C1 segment of cervical spinal cord (tissue), 14 donors: ENCODE results near the gene ADISSP.

ENCODE experiments used
- DNase-seq, 14 donors: peaks; one replicate each; lab custom pipeline; 2025; lab: John Stamatoyannopoulos, UW

The ADISSP gene

GRCh38 chr20:3739054-3739925 lies 28.3 kb downstream of the ADISSP start:
- no peak for DNase-seq

- DNase-seq: no peak
These were observed 29.2 kb downstream of the ADISSP start for GRCh38 chr20:3738111-3739053.

- no peak for DNase-seq
These were observed 31.8 kb downstream of the ADISSP start for GRCh38 chr20:3735768-3736167.

GRCh38 chr20:3734111-3734843 lies 33.3 kb downstream of the ADISSP start:
- no peak for DNase-seq

GRCh38 chr20:3733119-3733995 lies 34.2 kb downstream of the ADISSP start:
- no peak for DNase-seq

GRCh38 chr20:3732327-3733118 lies 35.0 kb downstream of the ADISSP start, which contains the start of gene HSPA12B:
TSS of gene HSPA12B (plus strand) at chr20:3732685. CDS start at chr20:3738675, 5,990 bp downstream.
- no peak for DNase-seq

GRCh38 chr20:3731944-3732326 lies 35.6 kb downstream of the ADISSP start:
- no peak for DNase-seq

GRCh38 chr20:3730803-3731672 lies 36.5 kb downstream of the ADISSP start:
- no peak for DNase-seq

GRCh38 chr20:3729811-3730540 lies 37.6 kb downstream of the ADISSP start:
- no peak for DNase-seq

- no peak for DNase-seq
These were observed 38.2 kb downstream of the ADISSP start for GRCh38 chr20:3729378-3729777.

GRCh38 chr20:3728876-3729275 lies 38.7 kb downstream of the ADISSP start:
- no peak for DNase-seq

GRCh38 chr20:3728354-3728753 lies 39.2 kb downstream of the ADISSP start:
- no peak for DNase-seq

GRCh38 chr20:3727401-3728021 lies 40.0 kb downstream of the ADISSP start:
- no peak for DNase-seq

- DNase-seq: no peak
These were observed 43.2 kb downstream of the ADISSP start for GRCh38 chr20:3724356-3724755.

GRCh38 chr20:3723284-3723683 lies 44.3 kb downstream of the ADISSP start:
- DNase-seq: no peak

GRCh38 chr20:3721912-3722311 lies 45.6 kb downstream of the ADISSP start:
- DNase-seq: no peak

- DNase-seq: no peak
These were observed 46.9 kb downstream of the ADISSP start for GRCh38 chr20:3720626-3721025.

- no peak for DNase-seq
These were observed 47.5 kb downstream of the ADISSP start for GRCh38 chr20:3720068-3720467.
